NB4 (cell line): ENCODE results near the gene NR2F1-AS1.

ENCODE experiments used
- DNase-seq: peaks from one replicate; pipeline ENCODE4 v3.0.0; 2010; ENCODE audit warnings: low read depth
- H3K4me3 ChIP-seq: one replicate; pipeline ENCODE4 v1.5.1; 2011; ENCODE audit warnings: mild to moderate bottlenecking, low read depth, low read length, moderate library complexity
- MYC ChIP-seq: IDR thresholded peaks from 2 replicates; pipeline ENCODE4 v1.6.1; 2011; ENCODE audit warnings: low read depth, low read length
- POLR2A ChIP-seq: IDR thresholded peaks from 2 replicates; pipeline ENCODE4 v1.6.1; 2011; ENCODE audit warnings: mild to moderate bottlenecking; ENCODE audit not compliant: insufficient read length; ENCODE audit errors: extremely low read depth
- TF ChIP-seq, protein P1 (sequence below): IDR thresholded peaks from 2 replicates; pipeline ENCODE4 v1.6.1; 2011; ENCODE audit warnings: low read depth, low read length
- TF ChIP-seq, protein P2 (sequence below): IDR thresholded peaks from one replicate; pipeline ENCODE4 v1.5.1; 2012; ENCODE audit warnings: low read depth, low read length

The NR2F1-AS1 gene

DNA sequence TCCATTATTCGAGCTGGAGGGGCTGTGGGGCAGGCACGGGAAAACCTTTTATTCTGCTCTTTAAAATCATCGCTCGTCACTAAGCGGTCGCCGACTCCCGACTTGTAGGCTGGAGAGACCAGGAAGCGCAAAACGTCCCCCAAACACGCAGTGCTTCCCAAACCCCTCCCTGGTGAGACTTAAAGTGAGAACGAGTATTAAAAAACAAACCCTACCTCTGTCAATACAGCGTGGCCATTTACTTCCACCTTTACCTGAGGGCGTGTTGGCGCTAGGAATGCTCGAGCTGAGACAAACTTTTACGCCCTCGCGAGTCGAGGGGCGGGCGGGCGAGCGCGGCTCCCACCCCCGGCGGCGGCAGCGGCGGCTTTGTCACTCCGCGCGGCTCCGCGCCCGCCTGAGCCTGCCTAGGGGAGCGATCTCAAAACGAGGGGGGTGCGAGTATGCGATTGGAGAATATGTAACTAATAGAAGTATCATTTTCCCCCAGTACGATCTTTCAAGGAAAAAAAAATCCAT lies at the start of gene NR2F1-AS1:
TSS of gene NR2F1-AS1 (minus strand) at position 293 of the 519 bp plus-strand sequence.
- peak within 1 kb of the TSS; percentile 63 for H3K4me3 ChIP-seq
- peak; percentile 40 for DNase-seq
- TF ChIP-seq MYC (no peak), POLR2A (no peak)
- TF ChIP-seq, protein P1, sequence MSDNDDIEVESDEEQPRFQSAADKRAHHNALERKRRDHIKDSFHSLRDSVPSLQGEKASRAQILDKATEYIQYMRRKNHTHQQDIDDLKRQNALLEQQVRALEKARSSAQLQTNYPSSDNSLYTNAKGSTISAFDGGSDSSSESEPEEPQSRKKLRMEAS = no peak
- TF ChIP-seq, protein P2, sequence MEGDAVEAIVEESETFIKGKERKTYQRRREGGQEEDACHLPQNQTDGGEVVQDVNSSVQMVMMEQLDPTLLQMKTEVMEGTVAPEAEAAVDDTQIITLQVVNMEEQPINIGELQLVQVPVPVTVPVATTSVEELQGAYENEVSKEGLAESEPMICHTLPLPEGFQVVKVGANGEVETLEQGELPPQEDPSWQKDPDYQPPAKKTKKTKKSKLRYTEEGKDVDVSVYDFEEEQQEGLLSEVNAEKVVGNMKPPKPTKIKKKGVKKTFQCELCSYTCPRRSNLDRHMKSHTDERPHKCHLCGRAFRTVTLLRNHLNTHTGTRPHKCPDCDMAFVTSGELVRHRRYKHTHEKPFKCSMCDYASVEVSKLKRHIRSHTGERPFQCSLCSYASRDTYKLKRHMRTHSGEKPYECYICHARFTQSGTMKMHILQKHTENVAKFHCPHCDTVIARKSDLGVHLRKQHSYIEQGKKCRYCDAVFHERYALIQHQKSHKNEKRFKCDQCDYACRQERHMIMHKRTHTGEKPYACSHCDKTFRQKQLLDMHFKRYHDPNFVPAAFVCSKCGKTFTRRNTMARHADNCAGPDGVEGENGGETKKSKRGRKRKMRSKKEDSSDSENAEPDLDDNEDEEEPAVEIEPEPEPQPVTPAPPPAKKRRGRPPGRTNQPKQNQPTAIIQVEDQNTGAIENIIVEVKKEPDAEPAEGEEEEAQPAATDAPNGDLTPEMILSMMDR = no peak

DNA sequence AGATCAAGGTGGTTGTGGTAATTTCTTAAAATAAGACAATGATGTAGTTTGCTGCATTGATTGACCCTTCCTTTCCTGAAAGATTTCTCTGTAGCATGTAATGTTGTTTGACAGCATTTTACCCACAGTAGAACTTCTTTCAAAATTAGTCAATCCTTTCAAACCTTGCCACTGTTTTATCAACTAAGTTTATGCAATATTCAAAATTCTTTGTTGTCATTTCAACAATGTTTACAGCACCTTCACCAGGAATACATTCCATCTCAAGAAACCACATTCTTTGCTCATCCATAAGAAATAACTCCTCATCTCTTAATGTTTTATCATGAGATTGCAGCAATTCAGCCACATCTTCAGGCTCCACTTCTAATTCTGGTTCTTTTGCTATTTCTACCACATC lies 45.8 kb upstream of the NR2F1-AS1 start:
- no peak overlapping the region for H3K4me3 ChIP-seq
- DNase-seq = no peak
- TF ChIP-seq, protein P2 = no peak
- TF ChIP-seq MYC (no peak), POLR2A (no peak)
- TF ChIP-seq, protein P1 = no peak

DNA sequence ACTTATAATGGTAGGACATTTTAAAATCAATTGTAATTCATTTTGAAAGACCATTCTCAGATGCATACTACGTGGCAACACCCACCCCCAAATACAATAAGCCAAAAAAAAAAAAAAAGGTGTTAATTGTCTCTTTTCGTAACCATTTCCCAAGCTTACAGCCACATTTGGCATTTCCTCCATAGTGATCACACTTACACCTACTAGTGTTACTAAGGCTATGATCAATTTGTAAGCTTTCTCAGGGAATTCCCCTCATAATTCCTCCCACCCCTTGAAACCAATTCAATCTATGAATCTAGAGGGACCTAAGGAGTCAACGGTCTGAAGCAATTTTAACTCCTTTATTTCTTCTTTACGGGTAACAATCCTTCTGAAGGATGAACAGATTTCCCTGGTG lies 42.1 kb upstream of the NR2F1-AS1 start:
- no peak overlapping the region for H3K4me3 ChIP-seq
- no peak for DNase-seq
- TF ChIP-seq MYC = no peak
- TF ChIP-seq, protein P2 = no peak
- TF ChIP-seq, protein P1 = no peak
- TF ChIP-seq POLR2A = no peak

DNA sequence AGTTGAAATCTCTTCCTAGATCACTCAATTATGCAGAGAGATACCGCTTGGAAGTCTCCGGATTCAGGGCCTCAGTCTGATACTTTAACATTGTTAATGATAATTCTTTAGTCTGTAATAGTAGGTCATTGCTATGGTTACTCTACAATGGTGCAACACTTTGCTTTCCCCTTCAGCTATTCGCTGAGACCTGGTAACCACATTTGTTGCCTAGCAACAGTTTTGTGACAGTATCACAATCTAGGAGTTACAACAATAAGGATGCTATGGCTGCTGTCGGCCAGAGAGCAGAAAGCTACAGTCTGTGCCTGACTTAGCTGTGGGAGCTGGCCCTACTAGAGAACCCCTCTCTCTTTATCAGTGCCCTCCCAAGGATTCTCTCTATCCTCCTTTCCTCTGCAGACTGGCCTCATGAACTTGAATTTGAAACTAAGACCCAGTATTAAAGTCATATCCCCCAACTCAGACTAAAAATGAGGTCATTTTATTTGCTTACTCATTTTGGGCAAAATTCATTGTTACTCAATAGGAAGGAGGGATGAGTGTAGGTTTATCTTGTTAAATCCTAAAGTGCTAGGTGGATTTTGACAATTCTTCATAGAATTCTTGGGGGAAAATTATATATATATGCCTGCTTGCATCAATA lies 41.3 kb upstream of the NR2F1-AS1 start:
- TF ChIP-seq, protein P2 = no peak
- TF ChIP-seq POLR2A = no peak
- peak; percentile 39 for DNase-seq
- no peak overlapping the region for H3K4me3 ChIP-seq

DNA sequence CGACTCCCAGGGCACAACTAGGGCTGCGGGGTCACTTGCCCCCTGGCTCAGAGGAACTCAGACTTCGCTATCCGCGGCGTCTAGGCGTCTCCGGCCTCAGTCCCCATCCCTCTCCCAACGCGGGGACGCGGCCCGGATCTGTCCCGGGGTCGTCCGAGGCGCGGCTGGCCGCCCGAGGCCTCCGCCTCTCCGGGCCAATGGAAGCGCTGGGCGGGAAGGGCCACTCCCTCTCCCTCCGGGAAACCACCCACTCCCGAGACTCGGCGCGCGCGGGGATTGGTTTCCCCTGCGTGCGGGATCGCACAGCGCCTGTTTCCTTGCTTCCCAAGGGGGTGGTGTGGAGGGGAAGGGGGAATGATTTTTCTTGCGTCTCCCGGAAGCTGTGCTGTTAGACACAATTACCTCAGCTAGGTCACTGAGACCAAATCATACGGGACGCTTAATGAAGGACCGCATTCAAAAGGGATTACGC lies 40.3 kb upstream of the NR2F1-AS1 start:
- H3K4me3 ChIP-seq = peak overlapping the region; percentile 18
- TF ChIP-seq POLR2A = no peak
- TF ChIP-seq, protein P2 = no peak
- no peak for TF ChIP-seq MYC
- TF ChIP-seq, protein P1 = no peak
- peak; percentile 37 for DNase-seq
